A673 (cell line): ENCODE measurements around the gene MPZ.

Experiments used
- CTCF ChIP-seq: fragments of 300-800, 200-600 bp; sonication (generic); conservative IDR thresholded peaks from 2 replicates; pipeline ENCODE4 v1.5.1; 2017; ENCODE audit warnings: low read depth, mild to moderate bottlenecking, antibody characterized with exemption, low read length, moderate library complexity, mixed read lengths
- EZH2 ChIP-seq: fragments of 200-600 bp; sonication (generic); IDR thresholded peaks from 2 replicates; pipeline ENCODE4 v1.6.1; 2017; ENCODE audit warnings: borderline replicate concordance, low read depth, mild to moderate bottlenecking, mixed read lengths, antibody characterized with exemption, low read length; ENCODE audit not compliant: poor library complexity, severe bottlenecking

GRCh38 chr1:161259345-161259702 lies 50.4 kb downstream of the MPZ start:
- TF ChIP-seq CTCF: no peak
- TF ChIP-seq EZH2: no peak
